Measurements from ENCODE around the gene DYDC1.
"Not testable (repeated sequence)": the region's sequence is repeated elsewhere in the genome, so short reads cannot be mapped to it uniquely, and the experiment has no call there.

DYDC1 gene

DNA sequence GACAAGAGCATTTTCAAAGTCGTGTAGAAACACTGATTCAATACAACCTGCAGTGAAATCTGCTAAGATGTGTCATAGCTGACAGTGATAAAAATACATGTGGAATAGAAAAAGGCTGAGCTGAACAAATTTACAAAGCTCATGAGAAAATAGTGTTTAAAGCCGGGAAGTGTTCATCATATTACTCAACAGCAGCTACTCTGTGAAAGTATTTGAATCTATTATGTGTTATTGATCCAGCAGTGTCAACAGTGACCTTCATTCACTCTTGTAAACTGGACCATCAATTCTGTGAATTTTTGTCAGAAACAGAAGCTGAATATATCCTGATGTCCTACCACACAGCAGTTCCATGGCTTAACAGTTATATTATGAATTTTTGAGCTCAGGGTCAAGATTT, 11.6 kb downstream of the DYDC1 start:
- no peak for DNase-seq (ENCODE audit: low read depth in 1 of 2, low spot score in 1 of 2)

DNA sequence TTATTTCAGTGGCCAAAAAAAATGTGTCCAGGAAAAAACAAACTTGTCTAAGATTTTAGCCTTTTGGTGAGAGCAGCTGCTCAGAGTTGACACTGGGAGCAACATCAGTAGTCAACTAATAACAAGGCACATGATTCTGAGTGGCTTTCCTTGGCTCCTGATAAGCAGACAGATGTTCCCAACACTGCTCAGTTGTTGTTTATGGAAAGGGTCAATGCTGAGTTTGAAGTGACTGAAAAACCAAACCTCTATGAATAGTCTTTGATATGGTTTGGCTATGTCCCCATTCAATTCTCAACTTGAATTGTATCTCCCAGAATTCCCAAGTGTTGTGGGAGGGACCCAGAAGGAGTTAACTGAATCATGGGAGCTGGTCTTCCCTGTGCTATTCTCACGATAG, 12.3 kb downstream of the DYDC1 start:
- DNase-seq (ENCODE audit: low read depth in 1 of 2, low spot score in 1 of 2): no peak

DNA sequence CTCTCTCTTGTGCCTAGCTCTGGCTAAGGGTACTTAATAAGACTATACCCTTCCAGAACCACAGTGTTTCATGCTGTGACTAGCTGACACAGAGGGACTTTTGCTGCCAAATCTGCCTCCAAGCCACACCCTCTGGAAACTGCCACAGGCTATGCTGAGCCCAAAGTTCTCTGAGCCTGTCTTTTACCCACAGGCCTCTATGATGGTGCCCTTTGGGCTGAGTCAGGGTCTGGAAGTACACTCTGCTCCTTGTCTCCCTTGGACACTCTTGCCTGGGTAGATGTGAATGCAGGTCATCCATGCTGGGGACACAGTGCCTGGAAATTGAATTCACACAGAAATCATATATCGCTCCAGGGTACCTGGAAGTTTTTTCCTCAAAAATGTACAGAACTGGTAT, 22.6 kb downstream of the DYDC1 start:
- no peak for DNase-seq (ENCODE audit: low read depth in 1 of 2, low spot score in 1 of 2)

DNA sequence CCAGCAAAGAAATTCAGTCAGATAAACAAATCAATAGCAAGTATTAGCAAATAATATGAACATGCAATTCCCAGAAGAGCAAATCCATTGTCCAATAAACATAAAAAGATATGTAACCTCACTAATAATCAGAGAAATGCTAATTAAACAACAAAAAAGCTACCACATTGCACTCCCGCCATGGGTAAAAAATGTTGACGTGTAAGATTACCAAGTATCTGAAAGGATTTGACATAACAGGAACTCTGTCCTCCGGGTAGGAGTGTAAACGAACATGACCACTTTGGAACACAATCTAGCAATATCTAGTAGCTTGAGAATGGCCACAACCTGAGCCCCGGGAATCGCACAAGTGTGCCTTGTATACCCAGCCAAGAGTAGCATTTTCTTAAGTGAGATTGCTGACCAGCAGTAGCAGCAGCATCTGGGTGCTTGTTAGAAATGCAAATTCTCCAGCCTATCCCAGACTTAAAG, 31.6 kb downstream of the DYDC1 start:
- no peak for DNase-seq (ENCODE audit: low read depth in 1 of 2, low spot score in 1 of 2)

DNA sequence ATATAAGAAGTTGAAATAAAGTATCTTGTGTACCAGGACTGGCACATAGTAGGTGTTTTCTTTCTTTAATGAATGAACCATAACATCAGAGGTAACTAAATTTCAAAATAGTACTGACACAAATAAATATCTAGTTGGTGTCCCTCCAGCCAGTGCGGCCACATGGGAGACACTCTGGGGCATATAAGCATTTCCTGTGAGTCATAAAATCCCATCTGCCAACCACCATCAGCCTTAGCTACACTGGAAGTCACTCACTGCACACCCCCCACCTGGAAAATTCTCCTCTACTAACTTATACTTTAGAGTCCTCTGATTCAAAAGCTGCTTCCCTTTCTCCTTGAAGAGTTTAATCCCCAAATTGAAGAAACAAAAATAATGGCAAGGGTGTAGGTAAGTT, 32.5 kb downstream of the DYDC1 start:
- DNase-seq (ENCODE audit: low read depth in 1 of 2, low spot score in 1 of 2): no peak

DNA sequence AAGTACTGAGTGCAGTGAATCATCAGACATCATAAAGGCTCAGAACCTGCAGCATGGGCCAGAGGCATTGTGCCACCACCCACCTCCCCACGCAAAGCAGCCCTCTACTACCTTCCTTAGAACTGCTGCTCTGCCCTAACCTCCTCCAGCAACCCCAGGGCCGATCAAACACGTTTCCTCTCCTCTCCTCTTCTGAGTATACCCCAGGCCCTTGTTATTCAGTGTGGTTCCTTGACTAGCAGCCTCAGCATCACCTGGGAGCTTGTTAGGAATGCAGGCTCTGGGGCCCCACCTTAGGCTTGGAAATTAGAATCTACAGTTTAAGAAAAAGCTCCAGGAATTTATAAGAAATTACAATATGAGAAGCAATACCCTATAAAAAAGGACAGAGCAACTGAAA, 33.2 kb downstream of the DYDC1 start:
- no peak for DNase-seq (ENCODE audit: low read depth in 1 of 2, low spot score in 1 of 2)

DNA sequence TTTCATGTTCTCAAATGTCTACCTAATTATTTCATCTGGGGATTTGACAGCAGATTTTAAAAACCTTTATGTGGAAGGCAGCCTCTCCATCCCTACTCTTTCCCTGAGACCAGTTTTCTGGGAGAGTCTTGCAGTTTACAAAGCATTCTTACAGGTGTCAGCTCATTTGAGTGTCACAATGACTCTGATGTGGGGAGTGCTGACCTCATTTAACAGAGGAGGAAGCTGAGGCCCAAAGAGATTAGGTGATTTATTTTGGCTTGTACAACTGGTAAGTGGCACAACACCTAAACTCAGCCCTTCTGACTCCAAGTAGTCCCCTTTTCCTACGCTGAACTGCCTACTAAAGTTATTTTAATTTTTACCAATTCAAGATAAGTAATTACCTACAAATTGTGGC, 33.8 kb downstream of the DYDC1 start:
- DNase-seq (ENCODE audit: low read depth in 1 of 2, low spot score in 1 of 2): no peak

DNA sequence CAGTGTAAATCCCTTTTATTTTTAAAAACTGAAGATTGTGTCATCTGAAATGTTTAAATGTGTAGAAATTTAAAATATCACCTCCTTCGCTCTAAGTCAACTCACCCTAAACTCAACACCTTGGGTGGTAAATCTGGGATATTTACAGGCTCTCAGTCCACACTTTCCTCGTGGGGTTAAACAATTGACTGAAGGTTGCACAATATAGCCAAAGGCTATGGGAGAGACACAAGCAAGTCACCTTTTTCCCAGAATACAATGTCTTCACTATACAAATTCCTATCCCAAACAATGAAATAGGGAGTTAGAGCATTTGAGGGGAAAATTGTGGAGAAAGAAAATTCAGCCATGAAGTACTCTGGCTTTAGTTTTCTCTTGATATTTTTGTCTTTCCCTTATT, 34.4 kb downstream of the DYDC1 start:
- DNase-seq (ENCODE audit: low read depth in 1 of 2, low spot score in 1 of 2): no peak

DNA sequence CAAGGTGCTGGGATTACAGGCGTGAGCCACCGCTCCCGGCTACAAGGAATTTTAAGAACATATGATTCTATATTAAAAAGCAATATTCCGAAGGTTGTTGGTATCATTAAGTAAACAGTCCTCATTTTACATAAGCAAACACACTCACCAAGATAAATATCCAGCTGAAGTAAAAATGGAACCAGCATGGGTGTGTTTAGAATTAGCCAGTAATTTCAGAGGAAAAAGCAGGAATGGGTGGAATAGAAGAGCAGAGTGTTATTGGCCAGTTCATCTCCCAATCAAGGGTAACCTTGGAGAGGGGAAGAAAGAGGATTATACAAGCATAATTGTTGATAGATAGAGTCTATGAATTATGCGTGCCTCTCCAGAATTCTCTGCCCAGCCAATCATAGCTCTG, 35.4 kb downstream of the DYDC1 start:
- DNase-seq (ENCODE audit: low read depth in 1 of 2, low spot score in 1 of 2): no peak

DNA sequence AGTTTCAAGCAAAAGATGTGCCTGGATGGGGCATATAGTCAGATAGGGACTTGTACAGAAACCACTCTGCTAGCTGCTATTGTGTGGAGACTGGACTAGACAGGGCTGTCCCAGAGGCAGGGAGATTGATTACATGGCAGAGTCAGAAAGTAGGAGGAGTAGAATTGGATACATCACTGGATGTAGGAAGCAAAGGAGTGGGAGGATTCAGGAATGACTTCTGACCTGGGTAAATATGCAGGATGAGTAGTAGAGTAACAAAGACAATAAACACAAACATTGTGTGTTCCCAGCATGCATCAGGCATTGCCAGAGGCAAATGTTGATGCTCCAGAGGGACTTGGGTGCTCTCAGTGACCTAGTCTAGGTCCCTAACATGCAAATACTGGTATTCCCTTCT, 36.2 kb downstream of the DYDC1 start:
- no peak for DNase-seq (ENCODE audit: low read depth in 1 of 2, low spot score in 1 of 2)

DNA sequence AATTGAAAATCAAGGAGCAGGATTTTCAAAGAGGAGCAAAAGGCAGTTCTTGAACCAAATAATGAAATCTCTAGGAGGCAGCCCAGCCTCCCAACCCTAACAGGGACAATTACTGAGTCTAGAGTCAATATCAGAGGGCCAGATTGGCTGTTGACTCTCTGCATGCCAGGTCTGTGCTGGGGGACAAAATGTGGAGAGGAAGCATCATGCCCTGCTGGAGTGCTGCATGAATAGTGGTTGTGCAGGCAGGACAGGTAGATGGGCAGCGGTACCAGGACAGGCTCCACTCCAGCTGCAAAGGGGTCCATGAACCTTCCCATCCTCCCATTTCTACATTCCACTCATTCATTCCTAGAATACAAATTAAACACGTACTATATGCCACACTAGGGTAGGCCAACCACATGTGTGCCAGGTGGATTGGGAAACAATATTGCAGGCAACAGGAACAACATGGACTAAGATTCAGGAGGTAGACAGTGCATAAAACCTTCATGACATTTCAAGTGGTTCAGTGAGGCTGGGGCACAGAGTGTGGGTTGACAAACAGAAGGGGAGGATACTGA, 36.7 kb downstream of the DYDC1 start:
- no peak for DNase-seq (ENCODE audit: low read depth in 1 of 2, low spot score in 1 of 2)

DNA sequence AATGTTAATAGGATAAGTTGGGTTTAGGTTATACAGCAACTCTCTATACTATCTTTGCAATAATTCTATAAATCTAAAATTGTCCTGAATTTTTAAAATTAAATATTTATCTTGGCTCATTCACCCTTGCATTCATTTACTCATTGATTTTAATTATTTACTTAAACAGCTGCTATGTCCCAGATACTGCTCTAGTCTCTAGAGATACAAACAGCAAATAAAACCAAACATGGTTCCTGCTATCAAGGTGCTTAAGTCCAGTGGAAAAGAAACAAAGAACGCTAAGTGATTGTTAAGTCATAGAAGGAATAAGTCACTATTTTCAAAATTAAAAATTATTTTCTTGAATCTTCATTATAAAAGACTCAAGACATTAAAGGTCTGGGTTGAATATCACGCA, 37.2 kb downstream of the DYDC1 start:
- DNase-seq (ENCODE audit: low read depth in 1 of 2, low spot score in 1 of 2): no peak

DNA sequence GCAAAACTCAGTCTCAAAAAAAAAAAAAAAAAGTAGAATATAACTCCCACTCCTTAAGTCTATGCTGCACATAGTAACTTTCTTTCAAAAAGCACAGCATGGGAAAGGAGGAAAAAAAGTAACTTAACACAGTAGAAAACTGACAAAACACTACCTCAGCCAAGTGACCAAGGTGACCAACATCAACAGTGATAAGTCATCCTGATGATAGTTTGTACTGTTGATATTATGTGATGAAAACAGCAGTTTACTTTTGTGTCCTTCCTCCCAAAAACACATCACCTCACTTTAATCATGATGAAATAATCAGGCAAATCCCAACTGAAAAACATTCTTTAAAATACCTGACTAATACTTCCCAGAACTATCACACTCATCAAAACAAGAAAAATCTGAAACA, 37.8 kb downstream of the DYDC1 start:
- DNase-seq (ENCODE audit: low read depth in 1 of 2, low spot score in 1 of 2): no peak

DNA sequence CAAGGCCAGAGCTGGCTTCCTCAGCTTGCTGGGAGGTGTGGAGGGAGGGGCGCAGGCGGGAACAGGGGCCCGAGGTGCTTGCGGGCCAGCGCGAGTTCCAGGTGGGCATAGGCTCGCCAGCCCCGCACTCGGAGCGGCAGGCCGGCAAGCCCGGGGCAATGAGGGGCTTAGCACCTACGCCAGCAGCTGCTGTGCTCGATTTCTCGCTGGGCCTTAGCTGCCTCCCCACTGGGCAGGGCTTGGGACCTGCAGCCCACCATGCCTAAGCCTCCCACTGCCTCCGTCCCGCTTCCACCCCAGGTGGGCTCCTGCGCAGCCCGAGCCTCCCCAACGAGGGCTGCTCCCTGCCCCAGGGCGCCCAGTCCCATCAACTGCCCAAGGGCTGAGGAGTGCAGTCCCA, 41.2 kb downstream of the DYDC1 start:
- DNase-seq (ENCODE audit: low read depth in 1 of 2, low spot score in 1 of 2): no peak

DNA sequence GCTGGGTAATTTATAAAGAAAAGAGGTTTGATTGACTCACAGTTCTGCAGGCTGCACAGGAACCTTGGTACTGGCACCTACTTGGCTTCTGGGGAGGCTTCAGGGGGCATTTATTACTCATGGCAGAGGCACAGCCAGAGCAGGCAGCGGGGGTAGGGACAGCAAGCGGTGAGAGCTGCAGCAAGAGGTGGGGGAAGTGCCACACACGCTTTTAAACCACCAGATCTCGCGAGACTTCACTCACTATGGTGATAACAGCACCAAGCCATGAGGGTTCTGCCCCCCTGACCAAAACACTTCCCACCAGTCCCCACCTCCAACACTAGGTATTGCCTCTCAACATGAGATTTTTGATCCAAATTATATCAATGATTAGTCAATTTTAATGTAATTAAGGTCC, 43.0 kb downstream of the DYDC1 start:
- no peak for DNase-seq (ENCODE audit: low read depth in 1 of 2, low spot score in 1 of 2)

DNA sequence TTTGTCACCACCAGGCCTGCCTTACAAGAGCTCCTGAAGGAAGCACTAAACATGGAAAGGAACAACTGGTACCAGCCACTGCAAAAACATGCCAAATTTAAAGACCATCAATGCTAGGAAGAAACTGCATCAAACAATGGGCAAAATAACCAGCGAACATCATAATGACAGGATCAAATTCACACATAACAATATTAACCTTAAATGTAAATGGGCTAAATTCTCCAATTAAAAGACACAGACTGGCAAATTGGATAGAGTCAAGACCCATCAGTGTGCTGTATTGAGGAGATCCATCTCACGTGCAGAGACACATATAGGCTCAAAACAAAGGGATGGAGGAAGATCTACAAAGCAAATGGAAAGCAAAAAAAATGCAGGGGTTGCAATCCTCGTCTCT, 50.6 kb downstream of the DYDC1 start:
- DNase-seq (ENCODE audit: low read depth in 1 of 2, low spot score in 1 of 2): not testable (repeated sequence)

DNA sequence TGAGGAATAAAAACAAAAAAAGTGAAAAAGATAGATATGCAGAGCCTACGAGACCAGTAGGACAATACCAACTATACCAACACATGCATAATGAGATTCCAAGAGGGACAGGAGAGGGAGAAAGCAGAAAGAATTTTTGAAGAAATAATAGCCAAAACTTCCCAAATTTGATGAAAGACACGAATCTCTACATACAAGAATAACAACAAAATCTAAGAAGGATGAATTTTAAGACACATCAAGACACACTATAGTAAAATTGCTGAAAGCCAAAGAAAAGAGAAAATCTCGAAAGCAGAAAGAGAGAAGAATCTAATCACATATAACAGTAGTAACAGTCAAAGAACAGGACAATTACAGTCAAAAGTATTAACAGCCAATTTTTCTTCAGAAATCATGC, 59.6 kb downstream of the DYDC1 start:
- DNase-seq (ENCODE audit: low read depth in 1 of 2, low spot score in 1 of 2): no peak

DNA sequence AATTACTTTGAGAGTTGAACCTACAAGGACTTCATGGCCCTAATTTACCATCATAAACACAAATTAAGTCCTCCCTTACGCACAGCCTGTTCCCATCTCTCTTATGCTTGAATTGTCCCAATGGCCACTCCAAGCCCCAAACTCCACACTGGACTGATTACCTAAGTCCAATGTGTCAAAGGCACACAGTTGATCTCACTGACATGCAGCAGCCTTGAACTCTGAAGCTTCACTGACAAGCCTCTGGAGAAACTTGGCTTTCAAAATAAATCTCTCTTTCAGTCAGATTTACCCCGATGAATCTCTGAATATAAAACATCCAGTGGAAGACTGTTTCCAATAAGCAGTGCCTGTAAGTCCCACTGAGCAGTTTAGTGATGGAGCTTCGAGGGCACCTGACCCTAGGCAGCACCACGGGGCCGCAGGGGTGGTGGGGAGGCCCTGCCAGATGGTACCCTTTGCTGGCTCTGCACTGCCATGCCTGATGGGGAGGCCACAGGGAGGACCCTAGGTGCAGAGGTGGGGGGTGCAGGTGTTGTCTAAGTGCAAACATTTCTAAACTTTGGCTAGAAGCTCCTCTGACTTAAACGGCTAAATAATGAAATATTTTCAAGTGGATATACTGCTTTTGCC, 63.8 kb downstream of the DYDC1 start:
- no peak for DNase-seq (ENCODE audit: low read depth in 1 of 2, low spot score in 1 of 2)

DNA sequence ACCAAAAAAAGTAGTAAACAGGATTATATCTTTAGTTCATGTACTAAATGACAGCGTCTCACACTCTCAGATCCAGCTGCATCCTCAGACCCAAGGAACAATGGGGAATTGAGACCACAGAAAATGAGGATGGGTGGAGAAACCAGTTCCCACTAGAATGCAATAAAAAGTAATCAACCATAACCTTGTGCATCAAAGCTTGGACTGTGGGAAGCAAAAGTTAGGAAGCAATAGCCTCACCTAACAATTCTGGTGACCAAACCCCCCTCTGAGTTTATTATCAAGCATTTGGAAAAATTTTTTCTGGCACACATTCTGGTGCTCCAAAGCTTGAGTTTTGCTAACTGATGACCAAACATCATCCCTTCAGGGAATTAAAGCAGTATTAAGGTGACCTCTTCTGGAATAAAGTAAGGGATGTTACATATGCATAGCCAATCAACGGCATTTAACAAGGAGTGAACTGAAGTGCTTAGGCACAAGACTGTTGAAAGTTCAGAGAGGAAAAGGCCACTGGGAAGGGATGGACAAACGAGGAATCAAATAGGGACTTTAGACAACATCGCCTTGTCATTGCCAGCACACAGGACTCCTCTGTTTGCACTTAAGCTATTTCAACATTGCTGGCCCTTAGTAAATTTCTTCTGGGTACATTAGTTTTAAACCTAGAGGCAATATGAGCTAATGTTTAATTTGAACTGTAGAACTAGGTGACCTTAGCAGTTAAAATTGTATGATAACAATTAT, 65.9 kb downstream of the DYDC1 start:
- DNase-seq (ENCODE audit: low read depth in 1 of 2, low spot score in 1 of 2): no peak

DNA sequence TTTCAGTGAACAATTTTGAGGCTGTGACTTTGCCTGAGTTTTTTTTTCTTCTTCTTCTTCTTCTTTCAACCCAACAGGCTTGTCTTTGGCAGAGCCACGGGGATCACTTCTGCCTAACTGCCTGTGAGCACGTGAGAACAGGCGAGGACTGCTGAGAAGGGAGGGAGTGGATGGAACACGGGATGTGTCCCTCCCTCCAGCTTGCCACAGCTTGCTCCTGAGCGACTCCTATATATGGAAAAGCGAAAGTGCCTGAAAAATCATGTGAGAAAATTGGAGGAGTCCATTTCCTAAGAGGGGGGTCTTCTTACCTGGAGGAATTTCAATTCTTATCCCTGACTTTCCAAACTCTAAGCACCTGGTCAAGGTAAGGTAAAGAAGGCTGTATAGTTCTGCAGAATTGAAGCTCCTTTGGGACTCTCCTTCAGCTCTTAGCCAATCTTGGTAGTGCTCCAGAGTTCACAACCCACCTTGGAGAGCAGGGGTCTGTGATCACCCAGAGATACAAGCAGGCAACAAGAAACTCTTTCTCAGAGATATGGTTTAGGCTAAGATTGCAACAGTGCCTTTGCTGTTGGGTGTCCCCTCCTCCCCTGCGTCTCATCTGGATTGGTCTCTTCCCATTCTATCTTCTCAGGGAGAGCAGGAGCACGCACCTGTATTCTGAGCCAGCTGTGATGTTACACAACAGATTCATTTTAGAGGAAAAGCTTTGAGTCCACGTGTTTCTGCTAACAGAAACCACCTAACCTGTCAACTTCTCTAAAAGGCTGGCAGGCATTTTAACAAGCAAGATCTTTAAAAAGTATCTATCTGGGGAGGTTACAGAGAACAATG, 66.9 kb downstream of the DYDC1 start, which contains the start of gene MAT1A:
Gene MAT1A, minus strand, starts transcription at position 208 of the 837 bp plus-strand sequence. CDS start 235 bp downstream, outside the sequence.
- DNase-seq (ENCODE audit: low read depth in 1 of 2, low spot score in 1 of 2): no peak

DNA sequence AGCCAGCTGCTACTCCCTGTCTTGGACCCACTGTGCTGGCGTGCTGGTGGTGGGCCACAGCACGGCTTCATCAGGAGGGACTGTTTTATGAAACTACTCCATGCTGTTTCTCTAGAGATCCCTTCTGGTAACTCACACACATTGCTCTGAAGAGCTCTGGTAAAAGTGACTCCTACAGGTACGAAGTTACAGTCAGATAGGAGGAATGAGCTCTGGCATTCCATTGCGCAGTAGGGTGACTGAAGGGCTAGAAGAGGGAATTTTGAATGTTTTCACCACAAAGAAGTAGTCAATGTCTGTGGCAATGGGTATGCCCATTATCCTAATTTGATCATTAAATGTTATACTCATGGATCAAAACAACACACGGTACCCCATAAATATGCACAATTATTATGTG, 67.7 kb downstream of the DYDC1 start:
- no peak for DNase-seq (ENCODE audit: low read depth in 1 of 2, low spot score in 1 of 2)
